Epithelial cell of prostate (primary cell): ENCODE data around the gene HLCS.
"Not testable (repeated sequence)": the region's sequence is repeated elsewhere in the genome, so short reads cannot be mapped to it uniquely, and the experiment has no call there.

Source experiments
- DNase-seq: peaks from one replicate; pipeline ENCODE4 v3.0.0-alpha.2; 2011; ENCODE audit warnings: low read depth, low spot score
- H3K27ac ChIP-seq: fragments of 450-650 bp; 2 replicates; pipeline ENCODE4 v1.5.1; 2017; ENCODE audit warnings: mild to moderate bottlenecking

Gene HLCS

DNA sequence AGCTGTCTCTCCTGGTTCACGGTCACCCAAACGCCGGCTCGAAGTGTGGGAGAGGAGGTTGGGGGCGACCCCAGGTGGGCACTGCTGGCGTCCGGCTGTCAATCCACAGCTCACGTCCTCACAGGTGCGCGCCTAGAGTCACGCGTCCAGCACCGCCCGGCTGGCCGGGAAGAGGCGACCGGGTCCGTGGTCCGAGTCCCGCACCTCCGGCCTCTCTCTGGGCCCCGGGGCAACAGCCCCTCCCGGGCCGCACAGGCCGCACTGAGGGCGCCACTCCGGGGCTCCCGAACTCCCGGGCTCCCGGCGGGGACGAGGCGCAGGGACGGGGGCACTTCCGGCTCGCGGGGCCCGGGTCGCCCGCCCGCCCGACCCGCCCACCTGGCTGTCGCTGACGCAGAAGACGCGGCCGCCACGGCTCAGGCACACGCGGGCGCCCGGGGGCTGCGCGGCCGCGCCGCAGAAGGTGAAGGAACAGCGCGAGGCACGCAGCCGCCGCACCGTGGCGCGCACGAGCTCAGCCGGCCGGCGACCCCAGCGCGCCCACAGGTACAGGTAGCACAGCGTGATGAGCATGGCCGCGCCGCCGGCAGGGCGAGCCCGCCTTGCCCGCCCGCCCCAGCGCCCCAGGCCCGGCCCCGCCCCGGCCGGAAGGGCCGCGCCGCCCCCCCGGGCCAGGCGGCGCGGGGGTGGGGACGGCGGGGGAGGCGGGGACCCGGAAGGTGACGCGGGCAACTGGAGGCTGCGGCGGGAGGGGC is at the start of gene HLCS:
HLCS (minus strand) TSS at position 604 of the 755 bp plus-strand sequence; CDS start at position 573, 31 bp downstream.
- H3K27ac ChIP-seq = peak within 1 kb of the TSS; percentile 76
- no peak for DNase-seq

DNA sequence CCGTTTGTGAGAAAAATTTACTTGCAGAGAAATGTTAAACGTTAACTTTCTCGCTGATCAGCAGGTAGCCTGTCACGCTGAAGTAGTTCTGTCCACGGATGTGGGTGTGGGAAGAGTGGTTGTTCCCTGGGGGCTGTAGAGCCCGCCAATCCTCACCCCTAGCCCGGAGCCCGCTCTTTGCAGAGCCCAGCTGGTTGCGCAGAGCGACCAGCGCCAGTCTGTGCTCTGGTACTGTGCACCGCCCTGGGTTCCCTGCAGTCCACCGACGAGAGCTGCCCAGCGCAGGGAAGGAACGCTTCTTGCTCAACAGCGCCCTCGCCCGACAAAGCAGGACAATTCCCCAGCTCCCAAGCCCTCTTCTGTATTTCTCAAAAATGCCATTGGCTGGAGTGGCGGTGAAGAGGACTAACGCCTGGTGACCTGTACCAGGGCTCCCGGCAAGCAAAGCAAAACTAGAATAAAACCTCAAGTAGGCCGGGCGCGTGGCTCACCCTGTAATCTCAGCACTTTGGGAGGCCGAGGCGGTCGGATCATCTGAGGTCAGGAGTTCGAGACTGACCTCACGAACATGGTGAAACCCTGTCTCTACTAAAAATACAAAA is 43.4 kb upstream of the HLCS start:
- DNase-seq = no peak
- no peak overlapping the region for H3K27ac ChIP-seq

DNA sequence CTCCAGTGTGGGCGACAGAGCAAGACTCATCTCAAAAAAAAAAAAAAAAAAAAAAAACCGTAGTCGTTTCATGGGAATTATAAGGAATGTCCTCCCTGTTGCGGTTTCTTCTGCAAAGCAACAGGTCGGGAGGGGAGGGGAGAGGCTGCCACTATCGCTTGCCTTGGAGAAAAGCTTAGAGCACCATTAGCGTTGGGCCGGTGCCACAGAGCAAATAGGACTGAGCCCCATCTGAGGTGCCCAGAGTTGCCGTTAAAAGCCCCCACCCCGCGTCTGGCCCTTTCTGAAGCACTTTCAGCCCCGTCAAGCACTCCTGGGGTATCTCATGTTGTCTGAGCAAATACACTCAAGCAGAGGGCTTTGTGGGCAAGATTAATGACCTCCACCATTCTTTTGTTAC is 42.3 kb upstream of the HLCS start:
- H3K27ac ChIP-seq = no peak overlapping the region
- DNase-seq = no peak

DNA sequence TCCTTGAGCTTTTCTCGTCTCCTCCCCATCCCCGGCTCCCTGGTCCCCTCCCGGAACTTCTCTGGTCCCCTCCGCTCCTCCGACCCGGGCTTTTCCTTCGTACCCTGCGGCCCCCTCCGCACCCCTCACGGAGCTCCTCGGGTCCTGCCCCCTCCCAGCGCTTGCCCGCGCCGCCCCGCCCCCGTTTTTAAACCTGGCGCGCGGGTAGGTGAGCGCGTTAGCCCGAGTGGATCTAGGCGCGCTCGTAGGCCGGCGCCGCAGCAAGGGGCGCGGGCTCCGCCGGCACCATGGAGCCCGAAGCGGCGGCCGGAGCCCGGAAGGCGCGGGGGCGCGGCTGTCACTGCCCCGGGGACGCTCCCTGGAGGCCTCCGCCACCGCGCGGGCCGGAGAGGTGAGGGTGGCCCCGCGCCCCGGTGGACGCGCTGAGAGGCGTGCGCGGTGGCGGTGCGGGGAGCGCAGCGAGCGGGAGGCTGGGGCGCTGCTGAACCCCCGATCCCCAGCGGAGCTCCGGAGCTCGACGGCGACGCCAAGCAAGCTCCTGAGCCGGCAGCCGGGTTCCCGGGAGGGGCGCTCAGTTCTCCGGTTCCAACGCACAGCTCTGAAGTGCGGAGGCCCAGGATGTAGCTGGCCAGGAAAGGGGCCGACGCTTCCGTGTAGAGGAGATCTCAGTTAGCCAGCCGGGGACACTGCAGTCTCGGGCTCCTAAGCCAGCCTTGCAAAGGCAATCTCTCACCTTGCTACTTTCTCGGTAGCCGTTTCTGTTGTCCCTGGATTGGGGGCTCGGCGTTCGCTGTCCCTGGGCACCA is 40.2 kb upstream of the HLCS start, which contains the start of gene RIPPLY3:
RIPPLY3 (plus strand) TSS at position 217 of the 806 bp plus-strand sequence; CDS start at position 288, 71 bp downstream.
- DNase-seq = no peak
- H3K27ac ChIP-seq = no peak within 1 kb of the TSS

DNA sequence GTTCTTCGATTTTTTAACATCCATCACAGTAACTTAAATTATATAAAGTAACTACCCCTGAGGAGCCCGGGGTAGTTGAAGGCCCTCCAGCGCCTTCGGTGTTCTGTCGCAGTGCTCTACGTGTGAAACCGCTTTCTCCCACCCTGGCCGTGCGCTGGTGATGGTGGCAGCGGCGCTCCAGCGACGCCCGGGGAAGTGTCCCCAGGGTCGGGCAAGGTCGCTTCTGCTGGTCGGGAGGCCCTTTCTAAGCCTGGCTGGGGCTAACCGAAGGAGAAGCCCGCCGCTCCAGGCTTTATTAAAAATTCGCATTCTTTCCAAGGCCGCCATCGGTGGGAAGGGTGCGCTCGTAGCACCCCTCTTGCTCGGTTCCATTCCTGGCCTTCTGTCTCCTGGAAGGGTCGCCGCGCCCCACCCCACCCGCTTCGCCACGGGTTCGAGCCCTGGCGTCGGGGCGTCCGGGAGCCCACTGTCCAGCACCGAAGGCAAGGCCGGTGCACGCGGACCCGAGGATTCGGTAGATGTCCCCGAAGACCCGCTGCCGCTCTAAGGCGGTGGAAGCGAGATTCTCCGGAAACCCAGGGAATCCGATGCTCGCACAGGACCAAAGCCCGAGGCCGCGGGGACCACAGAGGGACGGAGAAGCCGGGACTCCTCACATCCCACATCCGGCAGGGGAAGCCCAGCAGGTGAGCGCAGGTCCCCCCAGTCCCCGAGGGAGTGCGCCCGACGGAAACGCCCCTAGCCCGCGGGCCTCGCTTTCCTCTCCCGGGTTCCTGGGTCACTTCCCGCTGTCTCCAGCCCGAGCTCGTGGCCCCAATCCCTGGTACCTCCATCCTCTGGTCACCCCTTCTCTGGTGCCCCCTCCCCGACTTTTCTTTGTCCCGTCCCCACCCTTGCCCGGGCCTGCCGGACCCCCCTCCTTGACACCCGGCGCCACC is 39.3 kb upstream of the HLCS start:
- H3K27ac ChIP-seq = no peak overlapping the region
- DNase-seq = no peak

DNA sequence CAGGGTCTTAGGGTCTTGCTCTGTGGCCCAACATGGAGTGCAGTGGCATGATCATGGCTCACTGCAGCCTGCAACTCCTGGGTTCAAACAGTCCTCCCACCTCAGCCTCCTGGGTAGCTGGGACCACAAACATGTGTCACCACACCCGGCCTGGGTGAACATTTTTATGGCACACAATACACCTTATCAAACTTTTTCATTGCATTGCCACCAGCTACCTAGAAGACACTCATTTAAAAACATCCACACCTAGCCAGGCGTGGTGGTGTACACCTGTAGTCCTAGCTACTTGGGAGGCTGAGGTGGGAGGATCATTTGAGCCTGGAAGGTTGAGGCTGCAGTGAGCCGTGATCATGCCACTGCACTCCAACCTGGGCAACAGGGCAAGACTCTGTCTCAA is 37.4 kb upstream of the HLCS start:
- H3K27ac ChIP-seq, DNase-seq: not testable (repeated sequence)

DNA sequence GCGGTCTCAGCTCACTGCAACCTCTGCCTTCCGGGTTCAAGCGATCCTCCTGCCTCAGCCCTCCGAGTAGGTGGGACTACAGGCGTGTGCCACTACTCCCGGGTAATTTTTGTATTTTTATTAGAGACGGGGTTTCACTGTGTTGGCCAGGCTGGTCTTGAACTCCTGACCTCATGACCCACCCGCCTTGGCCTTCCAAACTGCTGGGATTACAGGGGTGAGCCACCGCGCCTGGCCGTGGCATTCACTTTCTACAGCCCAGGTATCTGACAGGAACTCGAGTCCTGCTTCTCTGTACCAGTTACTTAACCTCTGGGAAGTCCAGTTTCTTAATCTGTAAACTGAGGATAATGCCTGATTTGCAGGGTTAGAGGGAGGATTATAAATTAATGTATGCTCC is 36.4 kb upstream of the HLCS start:
- DNase-seq, H3K27ac ChIP-seq: not testable (repeated sequence)

- no peak for DNase-seq
- H3K27ac ChIP-seq = no peak overlapping the region
Observed at GRCh38 chr21:37001441-37001840, 35.0 kb upstream of the HLCS start.

DNA sequence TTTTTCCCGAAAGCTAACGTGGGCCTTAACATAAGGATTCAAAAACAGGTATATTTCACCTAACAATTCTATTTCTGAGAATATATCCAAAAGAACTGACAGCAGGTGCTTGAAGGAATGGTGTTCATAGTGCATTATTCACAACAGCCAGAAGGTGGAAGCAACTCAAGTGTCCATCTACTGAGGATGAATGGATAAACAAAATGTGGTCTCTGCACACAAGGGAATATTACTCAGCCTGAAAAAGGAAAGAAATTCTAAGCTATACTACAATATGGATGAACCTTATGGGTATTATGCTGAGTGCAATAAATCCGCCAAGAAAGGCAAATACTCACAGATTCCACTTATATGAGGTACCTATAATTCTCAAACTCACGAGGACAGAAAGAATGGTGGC is 33.9 kb upstream of the HLCS start:
- DNase-seq = no peak
- no peak overlapping the region for H3K27ac ChIP-seq

GRCh38 chr21:36999131-36999898 is 32.8 kb upstream of the HLCS start:
- no peak overlapping the region for H3K27ac ChIP-seq
- DNase-seq = no peak

GRCh38 chr21:36995285-36995684 is 28.8 kb upstream of the HLCS start:
- DNase-seq, H3K27ac ChIP-seq: not testable (repeated sequence)

- H3K27ac ChIP-seq = no peak overlapping the region
- DNase-seq = no peak
Observed at GRCh38 chr21:36994501-36995158, 28.2 kb upstream of the HLCS start.

GRCh38 chr21:36992671-36993070 is 26.2 kb upstream of the HLCS start:
- DNase-seq = no peak
- H3K27ac ChIP-seq = no peak overlapping the region

- H3K27ac ChIP-seq = peak overlapping the region; percentile 68
Observed at GRCh38 chr21:36990508-36991205, 24.2 kb upstream of the HLCS start.

GRCh38 chr21:36989699-36990507 is 23.4 kb upstream of the HLCS start:
- H3K27ac ChIP-seq = peak overlapping the region; percentile 68
- DNase-seq = peak; percentile 22

More at GRCh38 chr21:36990508-36991205, 24.2 kb upstream of the HLCS start:
- DNase-seq = no peak

- peak overlapping the region; percentile 68 for H3K27ac ChIP-seq
- DNase-seq = not testable (repeated sequence)
Observed at GRCh38 chr21:36989199-36989698, 22.8 kb upstream of the HLCS start.

GRCh38 chr21:36988536-36988935 is 22.1 kb upstream of the HLCS start:
- H3K27ac ChIP-seq = no peak overlapping the region
- no peak for DNase-seq
